ENCODE measurements around the gene PCSK1.

The PCSK1 gene

DNA sequence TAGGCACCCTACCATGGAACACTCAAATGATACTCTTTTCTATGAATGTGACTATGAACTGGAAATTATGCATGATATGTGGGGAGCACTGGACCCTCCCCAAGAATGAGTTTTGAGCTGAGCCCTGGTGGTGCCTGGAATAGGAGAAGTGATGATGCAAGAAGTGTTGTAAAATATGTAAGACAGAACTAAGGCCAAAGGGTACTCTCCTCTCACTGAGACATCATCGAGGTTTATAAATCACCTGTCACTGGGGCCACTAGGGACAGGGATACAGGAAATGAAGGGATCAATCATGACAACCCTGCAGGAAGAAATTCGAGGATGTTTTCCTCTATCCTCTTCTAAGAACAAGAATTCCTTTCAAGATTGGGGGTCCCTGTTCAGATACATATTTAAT, 45.4 kb downstream of the PCSK1 start:
- no peak overlapping the region for H2BK120ac ChIP-seq (ENCODE audit: low read depth, low read length)
- no peak overlapping the region for H3K14ac ChIP-seq (ENCODE audit: low read length in 2 of 2)
- no peak overlapping the region for H3K27ac ChIP-seq (ENCODE audit: low read length, poor library complexity, severe bottlenecking)
- no peaks in the 10 kb centered on the region for H3K27me3 ChIP-seq (ENCODE audit: control insufficient read depth in 1 of 2, insufficient read depth in 1 of 2, low read length in 2 of 2)
- H3K18ac ChIP-seq (ENCODE audit: low read depth in 1 of 2, low read length in 2 of 2) = no peak overlapping the region
- no peaks in the 10 kb centered on the region for H3K79me1 ChIP-seq (replicated peaks; ENCODE audit: low read length, poor library complexity, severe bottlenecking)
- no peak overlapping the region for H4K8ac ChIP-seq (ENCODE audit: low read length)
- H2BK15ac ChIP-seq (ENCODE audit: low read depth, poor library complexity, severe bottlenecking) = no peak overlapping the region
- H2BK12ac ChIP-seq (ENCODE audit: low read length in 2 of 2) = no peak overlapping the region
- H4K91ac ChIP-seq (ENCODE audit: low read length) = no peak overlapping the region
- no peak overlapping the region for H3K4me3 ChIP-seq (ENCODE audit: insufficient read depth in 1 of 2, low read depth in 1 of 2, low read length in 2 of 2)
- no peak overlapping the region for H3K9ac ChIP-seq (ENCODE audit: low read length)
- H3K4ac ChIP-seq (ENCODE audit: low read depth in 1 of 2, low read length in 2 of 2) = no peak overlapping the region
- no peaks in the 10 kb centered on the region for H3K36me3 ChIP-seq (ENCODE audit: control insufficient read depth in 1 of 2, insufficient read depth in 2 of 2, low read depth in 1 of 2, low read length in 2 of 2)
- no peak overlapping the region for H3K23ac ChIP-seq (ENCODE audit: low read length in 2 of 2)
- H2BK5ac ChIP-seq (ENCODE audit: low read depth, low read length, poor library complexity, severe bottlenecking) = no peak overlapping the region
- no peak overlapping the region for H2AK5ac ChIP-seq (ENCODE audit: low read length, severe bottlenecking)
- no peak for DNase-seq
- H3K4me1 ChIP-seq (ENCODE audit: control insufficient read depth, insufficient read depth, low read depth, low read length) = peaks cover 4% of the 10 kb centered on the region
- H3K4me2 ChIP-seq (ENCODE audit: low read length, poor library complexity, severe bottlenecking) = no peak overlapping the region
- no peaks in the 10 kb centered on the region for H3K9me3 ChIP-seq (ENCODE audit: control insufficient read depth, low read length)
- H2AFZ ChIP-seq (ENCODE audit: low read depth, low read length) = no peak overlapping the region
- 29% methylated on average over 1 of the region's 2 CpGs for WGBS

- no peaks in the 10 kb centered on the region for H3K9me3 ChIP-seq (ENCODE audit: control insufficient read depth, low read length)
- DNase-seq = no peak
- H3K14ac ChIP-seq (ENCODE audit: low read length in 2 of 2) = no peak overlapping the region
- H3K18ac ChIP-seq (ENCODE audit: low read depth in 1 of 2, low read length in 2 of 2) = no peak overlapping the region
- H3K9ac ChIP-seq (ENCODE audit: low read length) = no peak overlapping the region
- no peak overlapping the region for H4K91ac ChIP-seq (ENCODE audit: low read length)
- H3K23ac ChIP-seq (ENCODE audit: low read length in 2 of 2) = no peak overlapping the region
- no peaks in the 10 kb centered on the region for H3K27me3 ChIP-seq (ENCODE audit: control insufficient read depth in 1 of 2, insufficient read depth in 1 of 2, low read length in 2 of 2)
- 50% methylated on average over 1 of the region's 1 CpG for WGBS
- no peak overlapping the region for H3K4ac ChIP-seq (ENCODE audit: low read depth in 1 of 2, low read length in 2 of 2)
- H2BK15ac ChIP-seq (ENCODE audit: low read depth, poor library complexity, severe bottlenecking) = no peak overlapping the region
- H2AK5ac ChIP-seq (ENCODE audit: low read length, severe bottlenecking) = no peak overlapping the region
- H4K8ac ChIP-seq (ENCODE audit: low read length) = no peak overlapping the region
- H3K4me2 ChIP-seq (ENCODE audit: low read length, poor library complexity, severe bottlenecking) = no peak overlapping the region
- H2BK120ac ChIP-seq (ENCODE audit: low read depth, low read length) = no peak overlapping the region
- no peak overlapping the region for H3K27ac ChIP-seq (ENCODE audit: low read length, poor library complexity, severe bottlenecking)
- H2AFZ ChIP-seq (ENCODE audit: low read depth, low read length) = no peak overlapping the region
- H3K4me1 ChIP-seq (ENCODE audit: control insufficient read depth, insufficient read depth, low read depth, low read length) = peaks cover 4% of the 10 kb centered on the region
- H3K79me1 ChIP-seq (replicated peaks; ENCODE audit: low read length, poor library complexity, severe bottlenecking) = no peaks in the 10 kb centered on the region
- no peak overlapping the region for H3K4me3 ChIP-seq (ENCODE audit: insufficient read depth in 1 of 2, low read depth in 1 of 2, low read length in 2 of 2)
- no peak overlapping the region for H2BK5ac ChIP-seq (ENCODE audit: low read depth, low read length, poor library complexity, severe bottlenecking)
- H2BK12ac ChIP-seq (ENCODE audit: low read length in 2 of 2) = no peak overlapping the region
- H3K36me3 ChIP-seq (ENCODE audit: control insufficient read depth in 1 of 2, insufficient read depth in 2 of 2, low read depth in 1 of 2, low read length in 2 of 2) = no peaks in the 10 kb centered on the region
Observed at GRCh38 chr5:96385538-96385937, 47.5 kb downstream of the PCSK1 start.

GRCh38 chr5:96384353-96384752, 48.7 kb downstream of the PCSK1 start:
- no peaks in the 10 kb centered on the region for H3K79me1 ChIP-seq (replicated peaks; ENCODE audit: low read length, poor library complexity, severe bottlenecking)
- H3K9ac ChIP-seq (ENCODE audit: low read length) = peak overlapping the region; percentile 13
- H2AFZ ChIP-seq (ENCODE audit: low read depth, low read length) = no peak overlapping the region
- H2BK15ac ChIP-seq (ENCODE audit: low read depth, poor library complexity, severe bottlenecking) = no peak overlapping the region
- no peak overlapping the region for H2BK5ac ChIP-seq (ENCODE audit: low read depth, low read length, poor library complexity, severe bottlenecking)
- peak; percentile 60 for DNase-seq
- H3K4me3 ChIP-seq (ENCODE audit: insufficient read depth in 1 of 2, low read depth in 1 of 2, low read length in 2 of 2) = no peak overlapping the region
- no peak overlapping the region for H3K27ac ChIP-seq (ENCODE audit: low read length, poor library complexity, severe bottlenecking)
- H2BK120ac ChIP-seq (ENCODE audit: low read depth, low read length) = no peak overlapping the region
- no peak overlapping the region for H3K4me2 ChIP-seq (ENCODE audit: low read length, poor library complexity, severe bottlenecking)
- no peak overlapping the region for H2BK12ac ChIP-seq (ENCODE audit: low read length in 2 of 2)
- H4K91ac ChIP-seq (ENCODE audit: low read length) = no peak overlapping the region
- H3K36me3 ChIP-seq (ENCODE audit: control insufficient read depth in 1 of 2, insufficient read depth in 2 of 2, low read depth in 1 of 2, low read length in 2 of 2) = no peaks in the 10 kb centered on the region
- H3K9me3 ChIP-seq (ENCODE audit: control insufficient read depth, low read length) = no peaks in the 10 kb centered on the region
- WGBS = 53% methylated on average over 3 of the region's 3 CpGs
- no peak overlapping the region for H2AK5ac ChIP-seq (ENCODE audit: low read length, severe bottlenecking)
- H3K14ac ChIP-seq (ENCODE audit: low read length in 2 of 2) = no peak overlapping the region
- H3K27me3 ChIP-seq (ENCODE audit: control insufficient read depth in 1 of 2, insufficient read depth in 1 of 2, low read length in 2 of 2) = no peaks in the 10 kb centered on the region
- H3K4me1 ChIP-seq (ENCODE audit: control insufficient read depth, insufficient read depth, low read depth, low read length) = peaks cover 4% of the 10 kb centered on the region
- no peak overlapping the region for H3K4ac ChIP-seq (ENCODE audit: low read depth in 1 of 2, low read length in 2 of 2)
- no peak overlapping the region for H3K23ac ChIP-seq (ENCODE audit: low read length in 2 of 2)
- H3K18ac ChIP-seq (ENCODE audit: low read depth in 1 of 2, low read length in 2 of 2) = no peak overlapping the region
- H4K8ac ChIP-seq (ENCODE audit: low read length) = no peak overlapping the region

GRCh38 chr5:96381526-96381925, 51.5 kb downstream of the PCSK1 start:
- no peak overlapping the region for H4K8ac ChIP-seq (ENCODE audit: low read length)
- H3K4me3 ChIP-seq (ENCODE audit: insufficient read depth in 1 of 2, low read depth in 1 of 2, low read length in 2 of 2) = no peak overlapping the region
- no peaks in the 10 kb centered on the region for H3K27me3 ChIP-seq (ENCODE audit: control insufficient read depth in 1 of 2, insufficient read depth in 1 of 2, low read length in 2 of 2)
- H3K9me3 ChIP-seq (ENCODE audit: control insufficient read depth, low read length) = no peaks in the 10 kb centered on the region
- WGBS = 72% methylated on average over 3 of the region's 5 CpGs
- H2BK15ac ChIP-seq (ENCODE audit: low read depth, poor library complexity, severe bottlenecking) = no peak overlapping the region
- no peak overlapping the region for H3K4ac ChIP-seq (ENCODE audit: low read depth in 1 of 2, low read length in 2 of 2)
- peaks cover 4% of the 10 kb centered on the region for H3K4me1 ChIP-seq (ENCODE audit: control insufficient read depth, insufficient read depth, low read depth, low read length)
- DNase-seq = no peak
- no peak overlapping the region for H3K9ac ChIP-seq (ENCODE audit: low read length)
- no peak overlapping the region for H2AK5ac ChIP-seq (ENCODE audit: low read length, severe bottlenecking)
- no peak overlapping the region for H2BK120ac ChIP-seq (ENCODE audit: low read depth, low read length)
- no peaks in the 10 kb centered on the region for H3K79me1 ChIP-seq (replicated peaks; ENCODE audit: low read length, poor library complexity, severe bottlenecking)
- H3K14ac ChIP-seq (ENCODE audit: low read length in 2 of 2) = no peak overlapping the region
- H2BK5ac ChIP-seq (ENCODE audit: low read depth, low read length, poor library complexity, severe bottlenecking) = no peak overlapping the region
- no peak overlapping the region for H2AFZ ChIP-seq (ENCODE audit: low read depth, low read length)
- no peak overlapping the region for H3K18ac ChIP-seq (ENCODE audit: low read depth in 1 of 2, low read length in 2 of 2)
- H3K36me3 ChIP-seq (ENCODE audit: control insufficient read depth in 1 of 2, insufficient read depth in 2 of 2, low read depth in 1 of 2, low read length in 2 of 2) = no peaks in the 10 kb centered on the region
- no peak overlapping the region for H3K4me2 ChIP-seq (ENCODE audit: low read length, poor library complexity, severe bottlenecking)
- H2BK12ac ChIP-seq (ENCODE audit: low read length in 2 of 2) = no peak overlapping the region
- no peak overlapping the region for H3K27ac ChIP-seq (ENCODE audit: low read length, poor library complexity, severe bottlenecking)
- no peak overlapping the region for H3K23ac ChIP-seq (ENCODE audit: low read length in 2 of 2)
- H4K91ac ChIP-seq (ENCODE audit: low read length) = no peak overlapping the region

All from mesenchymal stem cell (in vitro differentiated cells and primary cell).